Measurements from ENCODE around the gene ANKRD9. TPM values are rescaled to one million over a fixed set of nuclear protein-coding genes. Genes with fewer than 3 reads are reported as not detected.

Gene ANKRD9
- total RNA-seq, 1 experiment from 2014 or later = 29.8 TPM

- Histone ChIP-seq H3K9me3 (ENCODE audit: control insufficient read depth, low read depth, low read length) (no peaks in the 10 kb centered on the region), H3K79me1 (ENCODE audit: insufficient read depth, low read depth, low read length, poor library complexity, severe bottlenecking) (no peaks in the 10 kb centered on the region), H2BK120ac (ENCODE audit: low read depth, low read length, poor library complexity, severe bottlenecking) (no peak overlapping the region), H3T11ph (ENCODE audit: low read length) (no peak overlapping the region), H3K9ac (ENCODE audit: extremely low read depth, insufficient read length, low read length) (no peak overlapping the region), H3K23me2 (ENCODE audit: insufficient read length, low read depth, low read length, poor library complexity, severe bottlenecking) (no peaks in the 10 kb centered on the region), H4K91ac (ENCODE audit: insufficient read length, low read depth, low read length) (no peak overlapping the region), H2BK5ac (ENCODE audit: insufficient read length, low read length) (no peak overlapping the region), H2BK12ac (ENCODE audit: insufficient read length, low read depth, low read length) (no peak overlapping the region), H4K8ac (replicated peaks; ENCODE audit: insufficient read length, low read depth, low read length) (no peak overlapping the region), H3K23ac (ENCODE audit: insufficient read length, low read depth, low read length) (no peak overlapping the region), H3K4me2 (ENCODE audit: insufficient read depth, insufficient read length, low read length) (peak overlapping the region; percentile 22), H2BK15ac (ENCODE audit: low read depth, low read length) (no peak overlapping the region), H4K5ac (ENCODE audit: insufficient read length, low read depth, low read length) (no peak overlapping the region), H3K56ac (ENCODE audit: insufficient read length, low read depth, low read length) (no peak overlapping the region), H3K4ac (ENCODE audit: low read depth, low read length) (no peak overlapping the region), H2BK20ac (ENCODE audit: low read depth, low read length, poor library complexity, severe bottlenecking) (no peak overlapping the region), H2AK5ac (ENCODE audit: insufficient read length, low read length) (no peak overlapping the region), H3K14ac (ENCODE audit: insufficient read depth, low read length) (no peak overlapping the region), H3K79me2 (ENCODE audit: insufficient read depth, low read length) (no peaks in the 10 kb centered on the region), H2AFZ (ENCODE audit: low read length) (no peak overlapping the region), H3K4me1 (ENCODE audit: insufficient read depth, low read length) (no peaks in the 10 kb centered on the region), H4K20me1 (ENCODE audit: control insufficient read depth, insufficient read depth, insufficient read length) (no peaks in the 10 kb centered on the region), H3K27ac (ENCODE audit: insufficient read length, low read depth, low read length) (no peak overlapping the region), H3K18ac (ENCODE audit: insufficient read length, low read depth, low read length) (no peak overlapping the region), H3K27me3 (ENCODE audit: insufficient read depth, low read length) (no peaks in the 10 kb centered on the region)
- no CpG with 5 or more reads among the region's 66 CpGs for WGBS (ENCODE audit: extremely low coverage, insufficient read length, low lambda C conversion rate)
- Mint-ChIP-seq H3K4me3 (peak overlapping the region; percentile 56 to 73), H3K4me1 (peaks cover 22 to 27% of the 10 kb centered on the region in 2 experiments), H3K27me3 (ENCODE audit: low read depth) (peaks cover 16% of the 10 kb centered on the region), H3K36me3 (ENCODE audit: insufficient read depth in 1 of 3, low read depth in 3 of 3) (peaks cover 0 to 1% (median 0%) of the 10 kb centered on the region in 3 experiments; a peak in 1 of 7 replicates), H3K9me3 (no peaks in the 10 kb centered on the region), H3K27ac (peak overlapping the region; percentile 52 to 61 (median 55); a peak in 3 of 7 replicates)
- no peak for TF ChIP-seq CTCF (conservative IDR thresholded peaks at IDR 0.05)
- no peak for DNase-seq
Observed at GRCh38 chr14:102544747-102545460, 35.3 kb upstream of the ANKRD9 start.

All from H9 (cell line).